Activated naive CD8-positive, alpha-beta T cell treated with anti-CD3 and anti-CD28 coated beads for 36 hours (primary cell): ENCODE results near the gene REEP2. TPM values are rescaled to one million over a fixed set of nuclear protein-coding genes. Genes with fewer than 3 reads are reported as not detected.
A peak's percentile ranks its signal among the peaks of the same experiment; 100 is the strongest.

Source experiments
- DNase-seq: peaks from one replicate; pipeline ENCODE4 v3.0.0; 2021
- H3K27ac Mint-ChIP-seq: one replicate; pipeline ENCODE4 v1.8.0; 2022; ENCODE audit warnings: mild to moderate bottlenecking, moderate library complexity, mixed read lengths
- H3K27me3 Mint-ChIP-seq: one replicate; pipeline ENCODE4 v1.8.0; 2022; ENCODE audit warnings: mild to moderate bottlenecking, mixed read lengths
- H3K36me3 Mint-ChIP-seq: one replicate; pipeline ENCODE4 v1.8.0; 2021; ENCODE audit warnings: mild to moderate bottlenecking, mixed read lengths
- H3K4me1 Mint-ChIP-seq: one replicate; pipeline ENCODE4 v1.8.0; 2021; ENCODE audit warnings: mixed read lengths
- H3K4me3 Mint-ChIP-seq: one replicate; pipeline ENCODE4 v1.8.0; 2022; ENCODE audit warnings: mild to moderate bottlenecking, moderate library complexity, mixed read lengths
- H3K9me3 Mint-ChIP-seq: one replicate; pipeline ENCODE4 v1.8.0; 2022; ENCODE audit warnings: mixed read lengths
- total RNA-seq, 2 experiments: library from RNA; stranded (reverse); gene quantifications; one replicate each; pipeline ENCODE4 v1.2.3, GENCODE V29; 2021

REEP2 gene
- total RNA-seq, 2 experiments from 2014 or later: 3.5 to 4.0 TPM

DNA sequence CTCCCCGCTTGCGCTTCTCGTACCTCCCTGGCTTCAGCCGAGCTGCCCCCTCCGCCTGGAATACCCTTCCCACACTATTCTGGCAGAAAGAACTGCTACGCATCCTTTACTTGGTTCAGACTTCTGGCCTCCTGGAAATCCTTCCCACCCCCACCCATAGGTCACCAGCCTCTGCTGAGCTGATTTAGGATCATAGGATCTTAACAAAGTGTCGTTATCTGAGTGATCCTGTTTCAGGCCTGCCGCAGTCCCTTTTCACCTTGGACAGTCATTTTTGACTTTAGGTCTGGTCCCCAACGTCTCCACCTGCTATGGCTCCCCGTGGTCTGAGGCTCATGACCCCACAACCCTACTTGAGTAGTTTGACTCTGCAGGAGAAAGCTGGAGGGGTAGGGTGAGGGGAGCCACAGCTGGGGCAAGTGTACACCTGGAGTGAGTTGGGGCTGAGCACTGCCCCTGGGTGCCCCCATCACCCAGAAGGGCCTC, 53.7 kb downstream of the REEP2 start:
- Mint-ChIP-seq H3K27me3 (peaks cover 26% of the 10 kb centered on the region), H3K9me3 (no peaks in the 10 kb centered on the region), H3K4me1 (peaks cover 18% of the 10 kb centered on the region), H3K36me3 (no peaks in the 10 kb centered on the region), H3K4me3 (peak overlapping the region; percentile 93), H3K27ac (peak overlapping the region; percentile 29)
- no peak for DNase-seq

DNA sequence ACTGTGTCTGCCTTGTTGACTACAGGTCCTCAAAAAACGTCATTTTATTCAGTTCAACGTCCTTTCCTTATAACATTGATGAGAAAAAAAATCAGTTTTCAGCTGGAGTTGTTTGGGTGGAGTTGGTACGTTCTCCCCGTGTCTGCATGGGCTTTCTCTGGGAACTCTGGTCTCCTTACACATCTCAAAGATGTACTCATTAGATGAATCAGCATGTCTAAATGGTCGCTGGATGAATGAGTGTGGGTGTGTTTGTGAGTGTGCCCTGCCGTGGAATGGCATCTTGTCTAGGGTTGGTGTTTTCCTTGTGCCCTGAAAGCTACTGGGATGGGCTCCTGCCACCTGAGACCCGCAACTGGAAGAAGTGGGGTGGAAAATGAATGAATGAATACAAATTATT, 56.5 kb downstream of the REEP2 start:
- no peak for DNase-seq
- no peaks in the 10 kb centered on the region for H3K9me3 Mint-ChIP-seq
- peaks cover 17% of the 10 kb centered on the region for H3K4me1 Mint-ChIP-seq
- H3K36me3 Mint-ChIP-seq: no peaks in the 10 kb centered on the region
- H3K4me3 Mint-ChIP-seq: no peak overlapping the region
- H3K27ac Mint-ChIP-seq: no peak overlapping the region
- H3K27me3 Mint-ChIP-seq: peaks cover 13% of the 10 kb centered on the region

Other genes with a start within 250 kb of the REEP2 start
- gene CDC23, start 225.7 kb upstream of the REEP2 start, total RNA-seq: 10 to 100 TPM; 46.3 to 51.5 TPM
- gene GFRA3, start 164.4 kb upstream of the REEP2 start, total RNA-seq: under 1 TPM in 1 of 2 experiments, not detected in 1; 0.18 TPM
- 1 to 10 TPM; 8.4 to 8.7 TPM for gene CDC25C, start 107.3 kb upstream of the REEP2 start, total RNA-seq
- gene FAM53C, start 100.8 kb upstream of the REEP2 start, total RNA-seq: 10 to 100 TPM; 32.7 to 34.3 TPM
- 10 to 100 TPM; 38.0 to 39.8 TPM for gene KDM3B, start 86.4 kb upstream of the REEP2 start, total RNA-seq
- gene EGR1, start 26.4 kb downstream of the REEP2 start, total RNA-seq: 10 to 100 TPM; 48.0 to 48.1 TPM
- gene ETF1, start 104.2 kb downstream of the REEP2 start, total RNA-seq: 100 to 1,000 TPM; 256 TPM
- gene HSPA9, start 136.3 kb downstream of the REEP2 start, total RNA-seq: 100 to 1,000 TPM; 578 to 584 TPM